Measurements from ENCODE around the gene TRAT1. TPM values are rescaled to one million over a fixed set of nuclear protein-coding genes. Genes with fewer than 3 reads are reported as not detected.
"Not testable (repeated sequence)": the region's sequence is repeated elsewhere in the genome, so short reads cannot be mapped to it uniquely, and the experiment has no call there.

TRAT1 gene, protein sequence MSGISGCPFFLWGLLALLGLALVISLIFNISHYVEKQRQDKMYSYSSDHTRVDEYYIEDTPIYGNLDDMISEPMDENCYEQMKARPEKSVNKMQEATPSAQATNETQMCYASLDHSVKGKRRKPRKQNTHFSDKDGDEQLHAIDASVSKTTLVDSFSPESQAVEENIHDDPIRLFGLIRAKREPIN
- 0.78 TPM for total RNA-seq

DNA sequence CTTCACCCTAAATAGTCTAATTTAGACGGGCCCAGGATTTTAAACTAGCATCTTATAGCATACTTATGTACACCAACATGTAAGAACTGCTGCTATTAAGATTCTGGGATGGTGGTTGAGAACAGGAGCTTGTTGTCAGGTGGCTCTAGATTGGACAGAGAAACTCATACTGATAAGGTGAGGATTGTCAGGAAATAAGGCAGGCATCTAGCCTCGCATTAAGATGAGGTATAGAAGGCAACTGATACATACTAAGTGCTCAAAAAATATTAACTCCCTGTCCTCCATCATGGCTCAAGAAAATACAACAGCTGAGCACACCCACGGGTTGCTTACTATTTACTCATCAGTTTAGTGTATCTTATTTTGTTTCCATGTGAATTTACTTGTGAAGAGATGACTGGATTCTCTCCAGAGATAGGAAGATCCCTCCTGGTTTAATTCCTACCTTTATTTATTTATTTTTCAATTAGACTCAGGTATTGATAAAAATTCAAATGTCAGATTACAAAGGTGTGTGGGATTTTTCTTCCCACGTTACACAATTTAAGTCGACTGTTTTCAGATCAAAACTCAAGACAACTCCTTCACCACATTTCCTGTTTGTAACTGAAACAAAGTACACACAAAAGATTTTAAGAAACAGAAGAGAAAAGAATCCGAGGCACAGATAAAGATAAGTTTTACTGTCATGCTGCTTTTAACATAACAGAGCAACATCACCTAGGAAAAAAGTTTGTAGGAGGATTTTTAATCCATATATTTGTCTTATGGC, at the start of gene TRAT1:
TSS of gene TRAT1 (plus strand) at position 664 of the 775 bp plus-strand sequence. CDS start 142 bp downstream, outside the sequence.
- no peak for DNase-seq (ENCODE audit: low spot score)

DNA sequence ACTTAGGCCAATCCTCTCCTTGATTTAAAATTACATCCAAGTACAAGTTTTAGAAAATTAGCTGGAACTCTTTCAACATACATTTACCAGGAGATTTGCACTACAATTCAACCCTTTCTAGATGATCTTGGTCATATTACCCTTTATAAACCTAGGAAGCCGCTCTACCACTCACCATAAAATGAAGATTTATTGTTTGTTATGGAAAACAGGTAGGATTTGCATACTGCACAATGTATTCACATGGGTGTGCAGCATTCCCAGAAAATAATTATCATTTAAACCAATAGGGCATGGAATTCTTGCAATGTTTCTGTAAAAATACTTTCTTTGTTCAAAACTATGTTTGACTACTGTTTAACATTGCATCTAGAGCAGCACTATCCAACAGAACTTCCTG, 46.9 kb upstream of the TRAT1 start:
- DNase-seq (ENCODE audit: low spot score): no peak

GRCh38 chr3:108779496-108779895, 43.1 kb upstream of the TRAT1 start:
- DNase-seq (ENCODE audit: low spot score): no peak

- DNase-seq (ENCODE audit: low spot score): no peak
These were observed 42.4 kb upstream of the TRAT1 start for GRCh38 chr3:108780235-108780634.

DNA sequence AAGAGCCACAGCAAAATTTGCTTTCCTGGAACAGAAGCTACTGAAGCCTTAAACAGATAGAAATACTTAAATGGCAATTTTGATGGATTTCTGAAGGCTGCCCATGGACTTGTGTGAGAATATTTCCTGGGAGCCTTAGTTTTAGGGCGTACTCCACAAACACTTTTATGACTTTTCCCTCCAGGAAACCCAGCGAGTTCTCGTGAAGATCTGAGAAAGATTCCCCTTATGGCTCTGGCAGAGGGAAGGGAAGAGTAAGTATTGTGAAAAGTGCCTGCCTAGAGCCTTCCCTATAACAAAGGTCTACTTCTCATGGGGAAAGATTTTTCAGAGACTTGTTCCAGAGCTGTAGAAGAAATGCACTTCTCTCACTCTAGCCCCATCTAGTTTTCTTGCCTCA, 31.1 kb upstream of the TRAT1 start:
- no peak for DNase-seq (ENCODE audit: low spot score)

DNA sequence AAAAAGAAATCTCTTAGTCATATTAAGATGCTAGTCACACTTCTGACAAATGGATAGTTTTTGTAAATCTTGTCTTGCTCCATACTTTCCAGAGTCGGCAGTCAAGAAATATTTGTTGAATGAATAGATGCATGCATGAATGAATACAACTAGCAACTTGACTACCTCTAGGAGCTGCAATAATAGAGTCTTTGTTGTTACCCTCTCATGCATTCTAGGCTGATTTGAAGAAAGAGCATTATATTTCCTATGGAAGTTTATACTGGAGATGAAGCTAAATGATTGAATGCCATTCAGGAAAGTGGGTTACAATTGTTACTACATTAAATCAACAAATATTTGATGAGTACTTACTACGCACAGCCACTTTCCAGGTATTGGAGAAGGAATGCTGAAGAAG, 18.1 kb upstream of the TRAT1 start:
- DNase-seq (ENCODE audit: low spot score): no peak

DNA sequence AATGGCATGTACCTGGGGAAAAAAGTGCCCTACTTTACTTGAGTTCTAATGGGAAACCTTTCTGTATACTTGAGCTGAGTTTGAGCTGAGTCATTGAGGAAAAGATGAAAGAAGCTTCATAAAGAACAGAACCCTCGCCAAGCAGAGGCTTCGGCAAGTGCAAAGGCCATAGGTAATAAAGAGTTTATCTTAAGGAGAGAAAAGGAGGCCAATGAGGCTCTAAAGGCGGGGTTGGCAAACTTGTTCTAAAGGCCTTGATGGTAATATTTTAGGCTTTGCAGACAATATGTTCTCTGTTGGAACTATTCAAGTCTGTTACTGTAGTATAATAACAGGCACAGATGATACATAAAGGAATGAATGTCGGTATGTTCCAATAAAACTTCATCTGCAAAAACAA, 17.6 kb upstream of the TRAT1 start:
- DNase-seq (ENCODE audit: low spot score): no peak

- peak; percentile 11 for DNase-seq (ENCODE audit: low spot score)
These were observed 16.3 kb upstream of the TRAT1 start for GRCh38 chr3:108806316-108806715.

- peak; percentile 11 for DNase-seq (ENCODE audit: low spot score)
These were observed 4.2 kb upstream of the TRAT1 start for GRCh38 chr3:108818404-108818803.

DNA sequence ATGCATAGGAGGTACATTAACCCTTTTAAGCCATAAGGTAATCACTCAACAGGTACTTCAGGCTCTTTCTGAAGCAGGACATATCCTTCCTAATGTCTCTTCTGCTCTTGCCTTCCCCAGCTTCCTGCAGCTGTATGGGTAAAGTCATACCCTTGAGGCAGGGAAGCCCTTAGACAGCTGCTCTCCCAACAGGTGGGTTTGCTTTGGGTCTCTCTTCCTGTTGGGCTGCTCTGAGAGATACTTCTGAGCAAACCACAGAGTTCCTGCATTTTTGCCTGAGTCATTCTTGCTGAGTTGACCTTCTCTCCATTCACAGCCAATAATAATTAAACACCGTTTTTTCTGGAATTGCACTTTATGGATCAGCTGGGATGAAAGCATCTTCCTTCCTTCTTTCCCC, 2.0 kb upstream of the TRAT1 start:
- DNase-seq (ENCODE audit: low spot score): no peak

GRCh38 chr3:108823227-108823626, 641 bp downstream of the TRAT1 start:
- DNase-seq (ENCODE audit: low spot score): no peak

- DNase-seq (ENCODE audit: low spot score): not testable (repeated sequence)
These were observed 1.2 kb downstream of the TRAT1 start for GRCh38 chr3:108823803-108824202.

GRCh38 chr3:108826309-108827187, 4.0 kb downstream of the TRAT1 start:
- no peak for DNase-seq (ENCODE audit: low spot score)

GRCh38 chr3:108830381-108830780, 7.8 kb downstream of the TRAT1 start:
- DNase-seq (ENCODE audit: low spot score): no peak

GRCh38 chr3:108830991-108831614, 8.5 kb downstream of the TRAT1 start:
- no peak for DNase-seq (ENCODE audit: low spot score)

- DNase-seq (ENCODE audit: low spot score): no peak
These were observed 11.0 kb downstream of the TRAT1 start for GRCh38 chr3:108833611-108834010.

DNA sequence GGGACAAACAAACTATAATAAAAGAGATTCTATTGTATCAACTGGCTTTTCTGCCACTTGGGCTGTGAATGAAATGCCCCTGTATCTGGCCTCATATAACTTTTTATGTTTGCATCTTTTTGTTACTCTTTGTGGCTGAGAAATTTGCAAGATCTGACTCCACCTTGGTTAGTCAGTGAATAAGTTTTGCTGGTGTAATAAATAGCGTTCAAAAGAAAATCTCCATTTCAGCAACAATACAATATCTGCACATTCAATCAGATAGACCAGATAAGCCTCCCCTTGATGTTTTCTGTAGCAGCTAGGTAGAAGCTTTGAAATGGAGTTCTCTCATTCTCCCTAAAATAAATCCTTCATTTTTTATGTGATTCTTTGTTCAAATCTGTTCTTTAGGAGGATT, 12.0 kb downstream of the TRAT1 start:
- DNase-seq (ENCODE audit: low spot score): no peak

- no peak for DNase-seq (ENCODE audit: low spot score)
These were observed 12.5 kb downstream of the TRAT1 start for GRCh38 chr3:108835101-108835500.

DNA sequence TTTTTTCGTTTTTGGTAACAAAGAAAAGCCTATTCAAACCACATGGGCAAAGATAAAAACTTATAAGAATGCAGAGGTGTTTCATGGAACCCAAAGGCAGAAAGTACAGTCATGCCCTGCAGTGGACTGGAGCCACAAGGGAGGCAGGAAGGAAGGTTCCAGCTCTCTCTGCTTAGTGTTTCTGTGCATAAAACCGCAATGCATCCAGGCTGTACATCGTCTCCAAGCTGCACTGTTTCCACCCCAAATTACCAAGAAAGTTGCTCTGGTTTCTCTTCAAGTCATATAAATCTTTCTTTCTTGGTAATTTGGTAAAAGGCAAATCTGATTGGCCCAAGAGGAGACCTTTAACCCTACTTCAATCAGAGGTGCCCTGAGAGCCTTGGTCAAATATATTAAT, 15.8 kb downstream of the TRAT1 start:
- no peak for DNase-seq (ENCODE audit: low spot score)

- DNase-seq (ENCODE audit: low spot score): no peak
These were observed 23.2 kb downstream of the TRAT1 start for GRCh38 chr3:108845709-108846293.

GRCh38 chr3:108847187-108847586, 24.6 kb downstream of the TRAT1 start:
- DNase-seq (ENCODE audit: low spot score): no peak

DNA sequence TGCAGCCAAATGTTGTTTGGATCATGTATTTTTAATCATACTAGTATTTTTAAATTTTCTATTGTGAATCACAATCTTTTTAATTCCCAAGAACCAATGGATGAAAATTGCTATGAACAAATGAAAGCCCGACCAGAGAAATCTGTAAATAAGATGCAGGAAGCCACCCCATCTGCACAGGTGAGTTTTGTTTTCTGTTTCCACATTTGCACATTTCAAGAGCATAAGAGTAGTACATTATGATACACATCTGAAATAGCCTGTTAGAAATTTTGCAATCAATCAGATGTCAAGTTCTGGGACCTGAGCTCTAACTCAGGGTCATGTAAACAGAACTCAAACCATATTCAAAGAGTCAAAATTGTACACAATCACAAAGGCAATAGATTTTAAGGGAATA, 26.5 kb downstream of the TRAT1 start:
- no peak for DNase-seq (ENCODE audit: low spot score)

Data from mucosa of gallbladder (tissue), 1 donor.